Measurements from ENCODE around the gene DMRTB1. TPM values are rescaled to one million over a fixed set of nuclear protein-coding genes. Genes with fewer than 3 reads are reported as not detected.

Gene DMRTB1
- total RNA-seq, 6 experiments from 2014 or later = not detected

DNA sequence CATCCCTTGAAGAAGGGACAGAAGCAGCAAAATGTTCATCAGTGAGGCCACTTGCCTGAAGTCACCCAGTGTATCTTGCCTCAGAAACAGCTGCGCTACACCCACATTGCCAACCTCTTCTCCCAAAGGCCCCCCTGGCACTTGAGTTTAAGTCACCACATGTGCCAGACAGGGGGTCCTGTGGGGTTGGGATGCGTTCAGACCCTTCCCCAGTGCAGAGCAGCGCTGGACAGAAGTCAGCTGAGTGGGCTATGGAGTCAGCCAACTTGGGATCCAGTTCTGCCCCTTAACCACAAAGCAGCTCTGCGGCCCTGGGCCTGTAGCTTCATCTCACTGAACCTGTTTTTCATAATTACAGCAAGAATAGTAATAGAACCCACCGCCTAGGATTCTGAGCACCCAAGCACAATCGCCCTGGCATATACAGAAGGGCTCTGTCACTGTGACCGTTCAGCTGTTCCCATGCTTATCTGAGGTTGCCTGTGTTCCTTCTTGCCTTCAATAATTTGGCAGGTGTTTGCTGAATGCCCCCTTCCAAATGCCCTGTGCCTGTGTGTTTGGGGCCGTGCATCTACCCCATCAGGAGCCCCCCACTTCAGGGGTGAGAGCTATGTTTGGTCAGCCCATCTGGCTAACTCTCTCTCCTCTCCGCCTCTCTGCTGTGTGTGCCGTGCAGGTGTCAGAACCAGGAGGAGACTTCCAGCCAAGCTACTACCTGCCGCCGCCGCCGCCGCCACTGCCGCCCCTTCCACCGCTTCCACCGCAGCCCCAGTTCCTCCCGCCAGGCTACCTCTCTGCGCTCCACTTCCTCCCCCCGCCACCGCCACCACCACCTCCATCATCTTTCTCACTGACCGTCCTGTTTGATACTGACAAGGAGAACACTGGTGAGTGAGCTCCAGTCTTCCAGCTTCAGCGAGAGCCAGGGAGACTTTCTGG is 5.0 kb downstream of the DMRTB1 start:
- H3K36me3 ChIP-seq = no peaks in the 10 kb centered on the region
- no peak for TF ChIP-seq POLR2A (IDR thresholded peaks at IDR 0.05)
- TF ChIP-seq, protein P1, sequence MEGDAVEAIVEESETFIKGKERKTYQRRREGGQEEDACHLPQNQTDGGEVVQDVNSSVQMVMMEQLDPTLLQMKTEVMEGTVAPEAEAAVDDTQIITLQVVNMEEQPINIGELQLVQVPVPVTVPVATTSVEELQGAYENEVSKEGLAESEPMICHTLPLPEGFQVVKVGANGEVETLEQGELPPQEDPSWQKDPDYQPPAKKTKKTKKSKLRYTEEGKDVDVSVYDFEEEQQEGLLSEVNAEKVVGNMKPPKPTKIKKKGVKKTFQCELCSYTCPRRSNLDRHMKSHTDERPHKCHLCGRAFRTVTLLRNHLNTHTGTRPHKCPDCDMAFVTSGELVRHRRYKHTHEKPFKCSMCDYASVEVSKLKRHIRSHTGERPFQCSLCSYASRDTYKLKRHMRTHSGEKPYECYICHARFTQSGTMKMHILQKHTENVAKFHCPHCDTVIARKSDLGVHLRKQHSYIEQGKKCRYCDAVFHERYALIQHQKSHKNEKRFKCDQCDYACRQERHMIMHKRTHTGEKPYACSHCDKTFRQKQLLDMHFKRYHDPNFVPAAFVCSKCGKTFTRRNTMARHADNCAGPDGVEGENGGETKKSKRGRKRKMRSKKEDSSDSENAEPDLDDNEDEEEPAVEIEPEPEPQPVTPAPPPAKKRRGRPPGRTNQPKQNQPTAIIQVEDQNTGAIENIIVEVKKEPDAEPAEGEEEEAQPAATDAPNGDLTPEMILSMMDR (IDR thresholded peaks at IDR 0.05) = no peak
- no peak overlapping the region for H3K4me3 ChIP-seq
- WGBS (ENCODE audit: insufficient coverage, low coverage, low lambda C conversion rate, missing lambda C conversion rate) = 81% methylated on average over 13 of the region's 24 CpGs
- no peaks in the 10 kb centered on the region for H3K9me3 ChIP-seq
- no peaks in the 10 kb centered on the region for H3K27me3 ChIP-seq
- no peak overlapping the region for H3K27ac ChIP-seq
- H3K4me1 ChIP-seq = no peaks in the 10 kb centered on the region
- DNase-seq = no peak
- intact Hi-C loops (cut with DNase I) = no loop called here
- ATAC-seq = no peak

DNA sequence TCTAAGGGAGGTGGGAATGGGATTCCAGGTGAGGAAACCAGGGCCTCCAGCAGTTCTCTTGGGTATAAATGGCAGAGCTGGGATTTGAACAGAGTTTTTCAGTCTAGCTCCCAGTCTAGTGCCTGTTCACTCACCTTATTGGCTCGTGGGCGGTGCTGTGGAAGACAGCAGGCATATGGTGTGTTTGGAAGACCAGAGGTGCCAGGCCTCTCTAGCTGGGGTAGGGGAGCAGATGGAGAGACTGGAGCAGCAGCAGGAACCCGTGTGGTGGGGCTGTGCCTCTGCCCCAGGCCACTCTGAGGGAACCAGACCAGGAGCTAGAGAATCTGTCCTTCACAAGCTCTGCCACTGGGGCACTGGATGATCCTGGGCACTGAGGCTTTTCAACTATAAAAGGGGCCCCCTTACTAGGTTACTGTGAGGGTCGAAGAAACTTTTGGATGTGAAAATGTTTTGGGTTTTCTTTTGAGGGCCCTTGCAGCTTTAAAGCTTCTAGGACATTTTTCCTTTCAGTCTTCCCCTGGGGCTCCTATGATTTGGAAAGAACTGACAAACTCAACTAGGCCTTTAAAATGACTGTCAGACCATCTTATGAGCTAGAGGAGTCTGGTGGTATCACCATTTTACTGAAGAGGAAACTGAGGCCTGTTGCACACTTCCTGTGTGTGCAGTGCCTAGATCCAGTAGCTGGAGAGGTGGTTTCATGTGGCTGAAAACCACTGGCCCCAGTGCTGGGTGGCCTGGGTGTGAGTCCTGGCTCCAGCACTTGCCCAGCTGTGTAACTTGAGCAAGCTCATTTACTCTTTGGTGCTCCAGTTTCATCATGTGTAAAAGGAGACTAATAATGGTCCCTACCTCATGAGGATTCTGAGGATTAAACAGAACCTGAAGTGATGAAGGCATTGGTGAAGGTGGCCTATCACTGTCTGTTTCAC is 6.1 kb downstream of the DMRTB1 start:
- no peak for TF ChIP-seq POLR2A (IDR thresholded peaks at IDR 0.05)
- TF ChIP-seq, protein P1 (IDR thresholded peaks at IDR 0.05) = no peak
- WGBS (ENCODE audit: insufficient coverage, low coverage, low lambda C conversion rate, missing lambda C conversion rate) = 54% methylated on average over 3 of the region's 4 CpGs
- H3K27ac ChIP-seq = no peak overlapping the region
- H3K9me3 ChIP-seq = no peaks in the 10 kb centered on the region
- DNase-seq = no peak
- no peaks in the 10 kb centered on the region for H3K27me3 ChIP-seq
- H3K36me3 ChIP-seq = no peaks in the 10 kb centered on the region
- intact Hi-C loops (cut with DNase I) = no loop called here
- ATAC-seq = no peak
- H3K4me3 ChIP-seq = no peak overlapping the region
- H3K4me1 ChIP-seq = no peaks in the 10 kb centered on the region

DNA sequence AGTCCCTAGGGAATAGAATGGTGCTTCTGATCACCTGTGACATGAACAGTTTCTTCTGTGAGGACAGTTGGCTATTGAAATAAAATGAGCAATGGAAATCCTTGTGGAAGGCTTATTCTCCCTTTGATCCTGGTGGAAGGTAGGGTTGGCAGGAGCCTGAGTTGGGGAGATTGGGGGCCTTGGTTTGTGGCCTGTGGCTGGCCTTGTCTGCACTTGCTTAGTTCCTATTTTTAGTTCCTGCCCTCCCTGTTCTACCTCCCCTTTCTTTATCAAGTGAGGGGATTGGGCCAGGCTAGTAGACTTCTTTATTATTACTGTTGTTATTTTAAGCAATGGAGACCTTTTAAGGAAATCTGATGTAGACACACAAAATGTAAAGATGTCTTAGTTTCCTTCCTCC is 8.2 kb downstream of the DMRTB1 start:
- TF ChIP-seq POLR2A (IDR thresholded peaks at IDR 0.05) = no peak
- TF ChIP-seq, protein P1 (IDR thresholded peaks at IDR 0.05) = no peak
- H3K4me1 ChIP-seq = no peaks in the 10 kb centered on the region
- H3K36me3 ChIP-seq = no peaks in the 10 kb centered on the region
- H3K9me3 ChIP-seq = no peaks in the 10 kb centered on the region
- no peaks in the 10 kb centered on the region for H3K27me3 ChIP-seq
- no peak for DNase-seq
- no peak overlapping the region for H3K4me3 ChIP-seq
- no peak for ATAC-seq
- intact Hi-C loops (cut with DNase I) = no loop called here
- H3K27ac ChIP-seq = no peak overlapping the region

DNA sequence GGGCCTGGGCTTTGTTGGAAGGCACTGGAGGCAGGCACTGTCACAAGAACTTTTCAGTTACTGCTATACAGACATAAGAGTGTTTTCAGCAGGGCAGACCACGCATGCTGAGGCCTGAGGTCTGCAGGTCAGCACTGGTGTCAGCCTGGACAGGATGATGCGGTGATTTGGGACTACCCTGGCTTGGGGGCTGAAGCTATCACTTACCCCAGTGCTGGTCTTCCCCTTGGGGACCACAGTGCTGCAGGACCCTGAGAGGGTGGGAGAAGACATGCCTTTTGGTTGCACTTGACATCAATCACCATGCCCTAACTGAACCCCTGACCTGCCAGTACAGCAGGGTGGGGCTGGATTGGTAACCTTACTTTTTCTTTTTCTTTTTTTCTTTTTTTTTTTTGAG is 9.2 kb downstream of the DMRTB1 start:
- DNase-seq (no peak), ATAC-seq (no peak)
- TF ChIP-seq, protein P1 (IDR thresholded peaks at IDR 0.05) = no peak
- TF ChIP-seq POLR2A (IDR thresholded peaks at IDR 0.05) = no peak
- WGBS (ENCODE audit: insufficient coverage, low coverage, low lambda C conversion rate, missing lambda C conversion rate) = no CpG with 5 or more reads among the region's 2 CpGs
- Histone ChIP-seq H3K9me3 (no peaks in the 10 kb centered on the region), H3K27me3 (no peaks in the 10 kb centered on the region), H3K4me1 (no peaks in the 10 kb centered on the region), H3K27ac (no peak overlapping the region), H3K4me3 (no peak overlapping the region), H3K36me3 (no peaks in the 10 kb centered on the region)
- intact Hi-C loops (cut with DNase I) = no loop called here

Data from right lobe of liver (tissue), 6 donors.